Measurements from ENCODE around the gene PDE9A. TPM values are rescaled to one million over a fixed set of nuclear protein-coding genes. Genes with fewer than 3 reads are reported as not detected.

The PDE9A gene
- total RNA-seq, 5 donors from 2014 or later (not counting 1 experiment from before 2014, with no cell fraction given) = 11.5 to 18.3 (median 16.1) TPM

DNA sequence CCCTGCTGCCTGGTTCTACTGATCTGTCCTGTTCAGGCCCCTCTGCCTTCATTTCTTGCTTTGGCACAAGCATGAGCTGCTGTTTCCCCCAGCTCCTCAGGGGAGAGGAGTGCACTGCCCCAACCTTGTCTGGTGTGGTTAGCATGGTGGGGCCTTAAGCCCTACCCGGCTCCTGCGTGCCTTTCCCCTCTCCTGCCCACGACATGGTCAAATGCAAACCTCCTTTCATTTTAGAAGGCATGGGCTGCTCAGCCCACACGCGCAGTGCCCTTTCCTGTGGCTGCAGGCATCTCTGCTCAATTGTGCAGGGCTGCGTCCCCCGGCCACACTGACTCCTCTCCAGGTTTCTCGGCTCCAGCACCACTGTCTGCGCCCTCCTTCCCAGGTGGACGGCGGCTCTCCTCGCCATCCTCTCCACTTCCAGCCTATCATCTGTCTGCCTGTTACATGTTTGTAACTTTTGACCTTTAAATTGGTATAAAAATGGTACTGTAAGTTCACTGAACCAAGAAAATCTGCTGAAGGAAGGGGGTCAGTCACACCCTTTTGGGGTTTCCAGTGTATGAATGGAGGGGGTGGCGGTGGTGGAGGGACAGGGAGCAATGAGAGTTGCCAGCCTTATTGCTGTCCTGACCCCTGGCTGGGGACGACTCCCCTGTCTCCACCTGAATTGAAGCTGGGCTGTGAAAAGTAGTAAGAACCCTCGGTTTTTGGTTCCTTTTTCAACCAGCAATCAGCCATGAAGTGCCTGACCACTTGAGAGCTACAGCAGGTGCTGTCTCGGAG is 5.1 kb downstream of the PDE9A start:
- Mint-ChIP-seq H3K4me1 (peaks cover 22 to 35% (median 28%) of the 10 kb centered on the region in 3 donors), H3K27me3 (peaks cover 0 to 9% of the 10 kb centered on the region in 2 donors), H3K4me3 (no peak overlapping the region), H3K9me3 (no peaks in the 10 kb centered on the region), H3K36me3 (no peaks in the 10 kb centered on the region), H3K27ac (peak overlapping the region in 1 of 2 donors; percentile 24)
- Histone ChIP-seq H3K36me3 (ENCODE audit: control insufficient read depth in 2 of 2, extremely low read depth in 1 of 2, insufficient read depth in 1 of 2, low read length in 1 of 2) (peaks cover 0 to 2% of the 10 kb centered on the region in 2 donors), H3K9me3 (no peaks in the 10 kb centered on the region), H3K4me1 (ENCODE audit: control insufficient read depth in 1 of 2, extremely low read depth in 1 of 2, insufficient read depth in 2 of 2, low read length in 2 of 2) (peaks cover 6 to 21% of the 10 kb centered on the region in 2 experiments), H3K27ac (ENCODE audit: low read length) (no peak overlapping the region), H3K4me3 (ENCODE audit: control insufficient read depth in 1 of 2, extremely low read depth in 1 of 2, low read length in 1 of 2) (no peak overlapping the region), H3K27me3 (replicated peaks in 1 of 2; ENCODE audit: control insufficient read depth in 2 of 2, extremely low read depth in 1 of 2, insufficient read depth in 2 of 2, low read length in 1 of 2) (peaks cover 0 to 45% of the 10 kb centered on the region in 2 experiments)
- POLR2A ChIA-PET = no interaction called here
- WGBS (ENCODE audit: insufficient coverage) = 66% methylated on average over 10 of the region's 16 CpGs
- DNase-seq = no peak
- ATAC-seq (replicated peaks in 1 of 4) = no peak
- CTCF ChIA-PET = no interaction called here

DNA sequence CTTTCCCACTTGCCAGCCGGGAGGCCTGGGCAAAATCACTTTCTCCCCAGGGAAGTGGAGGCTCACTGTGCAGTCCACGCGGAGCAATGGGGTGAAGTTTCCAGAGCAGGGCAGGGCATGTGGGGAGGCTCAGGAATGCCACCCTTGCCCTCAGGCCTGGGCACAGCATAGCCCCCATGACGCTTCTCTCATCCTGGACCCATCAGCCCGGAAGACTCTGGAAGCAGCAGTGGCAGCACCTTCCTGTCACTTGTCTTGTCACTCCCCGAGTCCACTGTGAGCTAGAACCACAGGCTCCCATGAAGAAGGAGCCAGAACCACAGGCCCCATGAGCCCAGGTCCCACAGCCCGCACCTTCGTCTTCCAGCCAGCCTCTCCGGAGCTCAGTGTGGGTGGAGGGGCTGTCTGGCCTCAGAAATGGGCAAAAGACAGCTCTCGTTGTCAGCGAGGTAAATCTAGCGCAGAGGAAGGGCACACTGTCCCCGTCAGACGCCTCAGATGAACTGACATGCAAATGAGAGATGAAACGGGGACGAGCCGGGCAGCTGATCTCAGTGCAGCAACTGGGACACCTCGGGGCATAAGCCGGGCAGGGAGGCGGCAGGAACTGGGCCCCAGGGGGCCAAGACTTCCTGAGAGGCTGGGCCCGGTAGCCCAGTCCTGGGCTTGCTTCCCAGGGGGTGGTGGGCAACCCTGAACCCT is 6.1 kb downstream of the PDE9A start:
- H3K9me3 Mint-ChIP-seq = no peaks in the 10 kb centered on the region
- H3K27me3 ChIP-seq (replicated peaks in 1 of 2; ENCODE audit: control insufficient read depth in 2 of 2, extremely low read depth in 1 of 2, insufficient read depth in 2 of 2, low read length in 1 of 2) = peaks cover 0 to 41% of the 10 kb centered on the region in 2 experiments
- WGBS (ENCODE audit: insufficient coverage) = 60% methylated on average over 19 of the region's 21 CpGs
- H3K4me3 ChIP-seq (ENCODE audit: control insufficient read depth in 1 of 2, extremely low read depth in 1 of 2, low read length in 1 of 2) = no peak overlapping the region
- no peak overlapping the region for H3K27ac ChIP-seq (ENCODE audit: low read length)
- CTCF ChIA-PET = interaction anchor here in 1 of 2 donors (0.6 kb wide), 1 partner anchor 348 kb away, joined by 3 read pairs; no protein-coding TSS in a partner anchor
- no peak overlapping the region for H3K4me3 Mint-ChIP-seq
- DNase-seq (no peak), ATAC-seq (replicated peaks in 1 of 4) (no peak)
- peaks cover 21 to 31% (median 27%) of the 10 kb centered on the region in 3 donors for H3K4me1 Mint-ChIP-seq
- peaks cover 4 to 15% of the 10 kb centered on the region in 2 experiments for H3K4me1 ChIP-seq (ENCODE audit: control insufficient read depth in 1 of 2, extremely low read depth in 1 of 2, insufficient read depth in 2 of 2, low read length in 2 of 2)
- POLR2A ChIA-PET = no interaction called here
- H3K9me3 ChIP-seq = no peaks in the 10 kb centered on the region
- peaks cover 0 to 7% of the 10 kb centered on the region in 2 donors for H3K36me3 ChIP-seq (ENCODE audit: control insufficient read depth in 2 of 2, extremely low read depth in 1 of 2, insufficient read depth in 1 of 2, low read length in 1 of 2)
- peaks cover 0 to 7% of the 10 kb centered on the region in 2 donors for H3K27me3 Mint-ChIP-seq
- H3K36me3 Mint-ChIP-seq = no peaks in the 10 kb centered on the region
- H3K27ac Mint-ChIP-seq = no peak overlapping the region

DNA sequence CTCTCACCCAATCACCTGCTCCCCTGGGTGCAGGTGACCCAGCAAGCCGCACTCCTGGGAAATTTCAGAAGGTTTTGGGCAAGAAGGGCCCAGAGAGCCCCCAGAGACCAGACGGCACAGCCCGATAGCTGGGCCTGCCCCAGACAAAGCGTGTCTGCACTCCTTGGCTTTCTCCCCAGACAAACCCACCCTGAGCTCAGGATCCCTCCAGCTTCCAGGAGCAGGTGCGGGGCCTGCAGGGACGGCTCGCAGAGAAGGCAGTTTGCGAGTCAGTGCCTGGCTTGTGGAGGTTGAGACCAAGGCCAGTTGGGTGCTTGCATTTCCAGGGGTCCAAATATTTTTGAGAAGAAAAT is 6.7 kb downstream of the PDE9A start:
- Histone ChIP-seq H3K4me3 (ENCODE audit: control insufficient read depth in 1 of 2, extremely low read depth in 1 of 2, low read length in 1 of 2) (no peak overlapping the region), H3K36me3 (ENCODE audit: control insufficient read depth in 2 of 2, extremely low read depth in 1 of 2, insufficient read depth in 1 of 2, low read length in 1 of 2) (peaks cover 0 to 7% of the 10 kb centered on the region in 2 donors), H3K27ac (ENCODE audit: low read length) (no peak overlapping the region), H3K9me3 (no peaks in the 10 kb centered on the region), H3K27me3 (replicated peaks in 1 of 2; ENCODE audit: control insufficient read depth in 2 of 2, extremely low read depth in 1 of 2, insufficient read depth in 2 of 2, low read length in 1 of 2) (peaks cover 0 to 35% of the 10 kb centered on the region in 2 experiments), H3K4me1 (ENCODE audit: control insufficient read depth in 1 of 2, extremely low read depth in 1 of 2, insufficient read depth in 2 of 2, low read length in 2 of 2) (peaks cover 0 to 10% of the 10 kb centered on the region in 2 experiments)
- no peaks in the 10 kb centered on the region for H3K36me3 Mint-ChIP-seq
- ATAC-seq (replicated peaks in 1 of 4) (no peak), DNase-seq (no peak)
- WGBS (ENCODE audit: insufficient coverage) = 97% methylated on average over 4 of the region's 8 CpGs
- peaks cover 15 to 29% (median 26%) of the 10 kb centered on the region in 3 donors for H3K4me1 Mint-ChIP-seq
- ChIA-PET CTCF (no interaction called here), POLR2A (no interaction called here)
- H3K9me3 Mint-ChIP-seq = no peaks in the 10 kb centered on the region
- H3K4me3 Mint-ChIP-seq = no peak overlapping the region
- no peak overlapping the region for H3K27ac Mint-ChIP-seq
- peaks cover 0 to 6% of the 10 kb centered on the region in 2 donors for H3K27me3 Mint-ChIP-seq

DNA sequence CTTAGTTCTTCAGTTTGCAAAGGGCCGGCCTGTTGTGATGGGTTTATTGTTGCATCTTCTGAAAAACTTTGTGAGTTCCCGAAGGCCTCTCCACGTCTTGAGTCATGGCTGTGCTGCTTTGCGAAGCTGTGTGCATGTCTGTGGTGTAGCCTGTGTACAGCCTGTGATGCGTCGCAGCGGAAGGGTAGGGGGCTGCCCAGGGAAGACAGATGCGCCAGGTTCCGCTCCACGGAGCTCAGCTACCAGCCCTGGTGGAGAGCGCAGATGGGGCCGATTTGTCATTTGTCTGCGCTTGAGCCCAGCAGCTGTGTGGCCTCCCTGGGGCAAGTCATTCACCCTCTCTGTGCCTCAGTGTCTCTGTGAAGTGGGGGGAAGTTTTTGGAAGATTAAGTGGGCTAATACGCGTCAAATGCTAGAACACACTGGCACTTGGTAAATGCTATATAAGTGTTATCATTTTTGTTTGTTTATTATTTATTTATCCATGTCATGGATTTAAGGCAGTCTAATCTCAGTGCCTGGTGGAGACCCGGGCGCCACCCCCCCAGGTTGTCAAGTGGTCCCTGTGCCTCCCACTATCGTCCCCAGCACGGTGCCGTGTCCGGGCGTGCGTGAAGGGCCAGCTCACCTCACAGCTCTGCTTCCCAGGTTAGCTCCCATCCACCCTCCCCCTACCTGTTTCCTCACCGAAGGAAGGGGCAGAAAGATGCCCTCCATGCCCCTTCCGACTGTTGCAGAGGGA is 8.4 kb downstream of the PDE9A start:
- H3K4me3 Mint-ChIP-seq = no peak overlapping the region
- Histone ChIP-seq H3K27me3 (replicated peaks in 1 of 2; ENCODE audit: control insufficient read depth in 2 of 2, extremely low read depth in 1 of 2, insufficient read depth in 2 of 2, low read length in 1 of 2) (peaks cover 0 to 22% of the 10 kb centered on the region in 2 experiments), H3K9me3 (no peaks in the 10 kb centered on the region), H3K27ac (ENCODE audit: low read length) (no peak overlapping the region), H3K4me3 (ENCODE audit: control insufficient read depth in 1 of 2, extremely low read depth in 1 of 2, low read length in 1 of 2) (no peak overlapping the region), H3K36me3 (ENCODE audit: control insufficient read depth in 2 of 2, extremely low read depth in 1 of 2, insufficient read depth in 1 of 2, low read length in 1 of 2) (peaks cover 0 to 9% of the 10 kb centered on the region in 2 donors), H3K4me1 (ENCODE audit: control insufficient read depth in 1 of 2, extremely low read depth in 1 of 2, insufficient read depth in 2 of 2, low read length in 2 of 2) (no peaks in the 10 kb centered on the region)
- CTCF ChIA-PET = no interaction called here
- no peak for DNase-seq
- ATAC-seq (replicated peaks in 1 of 4) = no peak
- POLR2A ChIA-PET = no interaction called here
- H3K4me1 Mint-ChIP-seq = peaks cover 9 to 17% (median 10%) of the 10 kb centered on the region in 3 donors
- no peak overlapping the region for H3K27ac Mint-ChIP-seq
- no peaks in the 10 kb centered on the region for H3K9me3 Mint-ChIP-seq
- 93% methylated on average over 20 of the region's 25 CpGs for WGBS (ENCODE audit: insufficient coverage)
- peaks cover 0 to 3% of the 10 kb centered on the region in 2 donors for H3K27me3 Mint-ChIP-seq
- no peaks in the 10 kb centered on the region for H3K36me3 Mint-ChIP-seq

DNA sequence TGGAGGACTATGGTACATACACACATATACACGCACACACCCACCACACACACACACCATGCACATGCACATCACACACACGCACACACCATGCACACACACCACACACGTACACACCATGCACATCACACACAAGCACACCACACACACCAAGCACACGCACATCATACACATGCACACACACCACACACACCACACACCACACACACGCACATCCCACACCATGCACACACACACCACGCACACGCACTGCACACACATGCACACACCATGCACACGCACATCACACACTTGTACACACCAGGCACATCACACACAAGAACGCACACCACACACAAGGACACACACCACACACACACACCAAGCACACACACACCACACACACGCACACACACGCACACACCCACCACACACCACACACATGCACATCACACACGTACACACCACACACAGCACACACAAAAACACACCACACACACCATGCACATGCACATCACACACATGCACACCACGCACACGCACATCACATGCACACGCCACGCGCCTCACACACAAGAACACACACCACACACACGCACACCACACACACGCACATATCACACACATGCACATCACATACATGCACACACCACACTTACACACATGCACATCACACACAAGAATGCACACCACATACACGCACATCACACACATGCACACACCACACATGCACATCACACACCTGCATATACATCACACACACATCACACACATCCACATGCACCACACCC is 9.2 kb downstream of the PDE9A start:
- H3K27me3 ChIP-seq (replicated peaks in 1 of 2; ENCODE audit: control insufficient read depth in 2 of 2, extremely low read depth in 1 of 2, insufficient read depth in 2 of 2, low read length in 1 of 2) = peaks cover 0 to 16% of the 10 kb centered on the region in 2 experiments
- 97% methylated on average over 20 of the region's 20 CpGs for WGBS (ENCODE audit: insufficient coverage)
- ATAC-seq (replicated peaks in 1 of 4) = no peak
- Mint-ChIP-seq H3K9me3 (no peaks in the 10 kb centered on the region), H3K27me3 (peaks cover 0 to 3% of the 10 kb centered on the region in 2 donors), H3K4me3 (no peak overlapping the region), H3K4me1 (peaks cover 9 to 17% (median 10%) of the 10 kb centered on the region in 3 donors), H3K27ac (no peak overlapping the region), H3K36me3 (no peaks in the 10 kb centered on the region)
- no peaks in the 10 kb centered on the region for H3K4me1 ChIP-seq (ENCODE audit: control insufficient read depth in 1 of 2, extremely low read depth in 1 of 2, insufficient read depth in 2 of 2, low read length in 2 of 2)
- DNase-seq = no peak
- H3K36me3 ChIP-seq (ENCODE audit: control insufficient read depth in 2 of 2, extremely low read depth in 1 of 2, insufficient read depth in 1 of 2, low read length in 1 of 2) = peaks cover 0 to 9% of the 10 kb centered on the region in 2 donors
- no peak overlapping the region for H3K4me3 ChIP-seq (ENCODE audit: control insufficient read depth in 1 of 2, extremely low read depth in 1 of 2, low read length in 1 of 2)
- ChIA-PET POLR2A (no interaction called here), CTCF (no interaction called here)
- H3K27ac ChIP-seq (ENCODE audit: low read length) = no peak overlapping the region
- no peaks in the 10 kb centered on the region for H3K9me3 ChIP-seq

All from T-cell (primary cell).